Stimulated activated CD4-positive, alpha-beta T cell treated with anti-CD3 and anti-CD28 coated beads, Interleukin-4, amount 100 ng/mL, for 48 hours (primary cell): ENCODE data around the gene STUM.

Experiments used
- DNase-seq, 2 donors: peaks; one replicate each; pipeline ENCODE4 v3.0.0-alpha.2; 2020; ENCODE audit warnings: low read depth in 2 of 2

Gene STUM

GRCh38 chr1:226625832-226626576, 77.4 kb downstream of the STUM start:
- DNase-seq = no peak

DNA sequence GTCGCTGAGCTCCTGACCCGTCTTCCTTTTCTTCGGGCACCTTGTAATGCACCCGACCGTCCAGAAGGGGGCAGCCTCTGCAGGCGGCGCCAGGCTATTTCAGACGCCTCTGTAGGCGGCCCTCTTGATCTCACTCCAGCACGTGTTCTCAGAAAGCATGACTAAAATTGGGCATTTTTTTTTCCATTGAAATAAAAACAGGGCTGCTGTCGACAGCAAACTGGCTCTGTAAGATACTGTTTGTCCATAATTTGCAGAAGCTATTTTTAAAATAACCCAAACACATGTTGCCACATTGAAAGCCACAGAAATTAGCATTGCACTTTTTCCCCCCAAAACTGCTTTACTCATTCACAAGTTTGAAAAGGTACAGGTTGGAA, 78.0 kb downstream of the STUM start:
- DNase-seq = peak; percentile 78 to 79

- no peak for DNase-seq
Measured at GRCh38 chr1:226627050-226627755, 78.6 kb downstream of the STUM start.

- no peak for DNase-seq
Measured at GRCh38 chr1:226627924-226628611, 79.5 kb downstream of the STUM start.

DNA sequence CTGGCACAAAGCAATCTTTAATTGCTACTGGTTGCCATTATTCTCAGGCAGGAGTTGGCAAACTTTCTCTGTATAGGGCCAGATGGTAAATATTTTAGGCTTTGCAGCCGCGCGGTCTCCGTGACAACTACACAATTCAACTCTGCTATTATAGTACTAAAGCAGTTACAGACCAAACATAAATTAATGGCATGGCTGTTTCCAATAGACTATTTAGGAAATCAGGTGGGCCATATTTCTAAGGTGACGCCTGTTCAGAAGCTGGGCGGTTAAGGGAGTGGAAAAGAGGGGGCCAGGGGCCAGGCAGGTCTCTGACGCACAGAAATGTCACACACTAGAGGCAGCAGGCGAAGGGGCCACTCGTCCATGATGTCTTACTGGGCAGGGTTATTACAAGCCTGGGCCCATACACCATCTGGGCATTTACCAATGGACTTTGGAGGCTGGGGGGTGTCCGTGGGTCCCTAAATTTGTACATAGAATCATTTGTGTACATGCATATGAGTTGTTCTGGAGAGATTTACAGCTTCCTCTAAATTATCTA, 80.1 kb downstream of the STUM start:
- no peak for DNase-seq

- DNase-seq = no peak
Measured at GRCh38 chr1:226629210-226629895, 80.8 kb downstream of the STUM start.

DNA sequence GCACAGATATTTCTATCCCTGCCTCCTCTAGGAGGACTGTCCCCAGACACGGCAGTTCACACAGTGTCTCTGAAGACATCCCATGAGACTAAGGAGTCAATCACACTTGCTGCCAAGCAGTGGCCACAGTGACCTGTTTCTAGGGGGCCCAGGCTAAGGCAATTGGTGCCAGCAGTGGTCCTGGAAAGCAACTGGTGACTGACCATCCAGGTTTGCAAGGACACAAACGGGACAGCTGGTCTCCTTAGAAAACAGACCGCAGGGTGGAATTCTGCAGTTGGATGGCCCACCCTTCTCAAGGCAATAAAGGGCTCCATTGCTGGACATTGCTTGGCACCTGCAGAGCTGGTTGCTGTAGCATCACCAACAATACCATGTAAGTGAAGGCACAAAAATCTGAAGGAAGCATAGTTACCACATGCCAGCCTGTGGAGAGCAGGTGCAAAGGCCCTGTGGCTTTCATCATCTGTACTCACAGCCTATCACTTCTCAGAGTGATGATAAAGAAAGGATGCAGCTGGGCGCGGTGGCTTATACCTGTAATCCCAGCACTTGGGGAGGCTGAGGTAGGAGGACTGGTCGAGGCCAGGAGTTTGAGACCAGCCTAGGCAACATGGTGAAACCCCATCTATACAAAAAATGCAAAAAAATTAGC, 81.5 kb downstream of the STUM start:
- DNase-seq = no peak

DNA sequence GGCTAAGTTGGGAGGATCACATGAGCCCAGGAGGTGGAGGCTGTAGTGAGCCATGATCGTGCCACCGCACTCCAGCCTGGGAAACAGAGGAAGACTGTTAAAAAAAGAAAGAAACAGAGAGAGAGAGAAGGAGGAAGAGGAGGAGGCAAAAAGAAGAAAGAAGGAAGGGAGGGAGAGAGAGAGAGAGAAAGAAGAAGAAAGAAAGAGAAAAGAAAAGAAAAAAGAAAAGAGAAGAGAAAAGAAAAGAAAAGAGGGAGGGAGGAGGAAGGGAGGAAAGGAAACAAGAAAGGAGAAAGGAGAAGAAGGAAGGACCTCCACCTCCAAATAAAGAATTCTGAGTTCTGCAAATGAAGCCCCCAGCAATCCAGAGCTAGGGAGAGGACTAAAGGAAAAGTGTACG, 82.0 kb downstream of the STUM start:
- DNase-seq = no peak

- no peak for DNase-seq
Measured at GRCh38 chr1:226631229-226632000, 82.9 kb downstream of the STUM start.

- DNase-seq = no peak
Measured at GRCh38 chr1:226632169-226632879, 83.8 kb downstream of the STUM start.

- DNase-seq = no peak
Measured at GRCh38 chr1:226632922-226633351, 84.4 kb downstream of the STUM start.

DNA sequence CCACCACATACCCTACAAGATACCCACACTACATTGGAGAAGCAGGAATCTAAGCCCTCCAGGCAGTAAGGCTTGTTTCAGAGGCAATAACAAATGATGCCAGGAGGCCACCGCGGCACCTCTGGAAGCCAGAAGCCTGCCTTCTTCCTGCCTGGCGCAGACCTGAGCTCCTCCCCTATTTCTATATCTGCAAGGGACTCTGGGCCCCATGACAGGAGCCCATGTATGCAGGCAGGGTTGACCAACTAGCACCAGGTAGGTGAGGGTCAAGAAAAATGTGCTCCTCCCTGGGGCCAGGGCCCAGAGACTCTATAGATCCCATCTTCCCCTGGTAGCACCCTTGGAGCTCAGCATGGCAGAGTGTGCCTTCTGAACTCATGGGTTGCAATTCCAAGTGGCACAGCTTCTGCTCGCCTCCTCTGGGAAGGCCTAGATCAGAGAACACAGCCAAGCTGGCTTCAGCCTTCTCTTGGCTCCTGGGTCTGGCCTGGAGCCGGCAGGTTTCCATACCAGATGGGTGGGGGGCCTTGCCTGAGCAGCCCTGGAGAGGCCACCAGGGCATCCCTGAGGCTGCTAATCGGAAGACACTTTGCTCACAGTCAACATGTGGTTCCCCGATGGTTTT, 85.1 kb downstream of the STUM start:
- DNase-seq = no peak

- peak; percentile 72 to 83 for DNase-seq
Measured at GRCh38 chr1:226634166-226634588, 85.6 kb downstream of the STUM start.

DNA sequence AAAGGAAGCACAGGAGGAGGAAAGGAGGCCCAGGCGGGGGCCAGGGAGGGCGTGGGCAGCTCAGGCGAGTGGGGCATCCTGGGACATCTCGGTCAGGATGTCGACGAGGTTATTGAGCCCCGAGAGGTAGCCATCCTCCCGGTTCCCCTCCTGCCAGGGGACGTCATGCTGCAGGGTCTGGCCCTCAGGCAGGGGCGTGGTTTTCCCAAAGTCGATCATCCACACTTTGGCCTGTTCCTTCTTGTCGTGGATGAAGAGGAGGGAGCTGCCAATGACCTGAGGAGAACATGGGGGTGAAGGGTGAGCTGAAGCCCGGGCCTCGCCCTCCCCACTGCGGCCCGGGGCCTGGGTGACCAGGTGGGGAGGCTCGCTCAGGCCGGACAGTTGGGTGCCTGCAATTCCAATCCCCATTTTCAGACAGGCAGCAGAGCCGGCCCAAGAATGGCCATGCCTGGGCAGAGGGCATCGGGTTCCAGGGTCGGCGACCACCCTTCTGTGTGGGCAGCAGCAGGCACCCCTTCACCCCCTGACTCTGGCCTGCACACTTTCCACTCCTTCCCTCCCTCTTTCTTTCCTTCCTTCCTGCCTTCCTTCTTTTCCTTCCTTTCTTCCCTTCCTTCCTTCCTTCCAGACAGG, 86.2 kb downstream of the STUM start:
- no peak for DNase-seq

DNA sequence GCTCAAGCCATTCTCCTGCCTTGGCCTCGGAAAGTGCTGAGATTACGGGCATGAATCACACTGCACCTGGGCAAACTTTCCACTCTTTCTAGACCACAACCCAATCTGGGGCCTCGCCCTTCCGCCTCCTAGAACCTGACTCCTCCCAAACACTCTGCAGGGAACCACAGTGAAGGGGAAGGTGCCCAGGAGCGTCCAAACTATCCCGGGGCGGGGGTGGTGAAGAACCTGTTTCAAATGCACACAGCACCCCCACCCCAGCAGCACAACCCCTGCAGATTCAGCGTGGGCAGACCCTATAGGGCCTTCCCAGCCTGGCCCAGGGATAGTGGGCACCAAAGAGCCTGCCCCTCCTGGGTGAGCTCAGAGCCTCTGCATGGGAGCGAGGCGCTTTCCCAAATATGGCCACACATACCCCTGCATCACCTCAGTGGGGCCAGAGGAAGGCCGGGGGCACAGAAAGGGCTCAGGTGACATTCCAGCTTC, 86.9 kb downstream of the STUM start:
- no peak for DNase-seq

GRCh38 chr1:226636847-226637096, 88.2 kb downstream of the STUM start:
- no peak for DNase-seq

DNA sequence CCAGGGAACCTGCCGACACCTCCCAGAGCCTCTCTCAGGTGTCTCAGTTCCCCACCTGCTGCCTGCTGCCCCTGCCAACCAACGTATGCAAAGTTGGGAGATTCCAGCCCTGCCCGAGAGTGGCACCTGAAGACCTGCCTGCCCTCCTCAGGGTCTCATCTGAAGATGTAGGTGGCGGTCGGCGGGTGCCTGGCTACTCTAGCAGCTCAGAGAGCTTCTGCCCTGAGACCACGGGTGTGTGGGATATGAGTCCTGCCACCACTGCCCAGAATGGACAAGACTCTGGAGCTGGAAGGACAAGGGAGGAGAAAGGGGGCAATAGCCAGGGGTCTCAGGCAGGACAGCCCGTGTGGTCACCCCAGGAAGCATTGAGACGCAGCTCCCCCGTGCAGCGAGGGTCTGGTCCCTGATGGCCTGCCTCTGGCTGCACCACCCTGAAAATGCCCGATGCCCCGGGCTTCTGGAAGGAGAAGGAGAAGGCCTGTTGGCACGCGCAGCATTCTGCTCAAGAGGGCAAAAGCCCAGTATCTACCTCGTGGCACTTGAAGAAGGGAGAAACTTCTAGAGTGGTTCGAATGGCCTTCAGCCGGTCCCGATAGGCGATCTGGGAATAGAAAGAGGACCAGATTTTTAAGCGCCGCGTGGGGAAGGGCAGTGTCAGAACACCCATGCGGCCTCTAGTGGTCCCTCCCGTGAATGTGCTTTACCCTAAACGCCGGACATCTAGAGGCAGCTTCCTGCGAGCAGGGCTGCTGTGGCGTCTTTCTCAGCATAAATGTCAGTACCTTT, 88.8 kb downstream of the STUM start:
- no peak for DNase-seq

- DNase-seq = no peak
Measured at GRCh38 chr1:226638001-226638601, 89.5 kb downstream of the STUM start.
